Sciatic nerve (tissue), 2 donors: ENCODE measurements around the gene SLC38A9. TPM values are rescaled to one million over a fixed set of nuclear protein-coding genes. Genes with fewer than 3 reads are reported as not detected.
"Not testable (repeated sequence)": the region's sequence is repeated elsewhere in the genome, so short reads cannot be mapped to it uniquely, and the experiment has no call there.

ENCODE experiments used
- ATAC-seq: fragments of 200-7000 bp; cut with Tn5 transposase; one replicate; pipeline ENCODE4 v1.9.1; 2020; ENCODE audit warnings: mild to moderate bottlenecking, moderate library complexity
- DNase-seq: peaks from one replicate; pipeline ENCODE4 v3.0.0-alpha.2; 2020; ENCODE audit warnings: low spot score
- intact Hi-C: fragments of 100-400 bp; cut with DNase I; formaldehyde crosslinking; loops from one replicate; pipeline ENCODE4 v1.14.2; 2022
- total RNA-seq: library from RNA; stranded (reverse); fragmentation: NEBNext Ultra II Directional; extraction: Animal tissue kit (Norgen Biotek cat#: 25700); gene quantifications from one replicate; pipeline ENCODE4 v1.2.1, GENCODE V29; 2021
- donor health status: DM: no; HTN: no; CAD: no.
- donor health status: DM: no; HTN: no; CAD: no.

The SLC38A9 gene, protein sequence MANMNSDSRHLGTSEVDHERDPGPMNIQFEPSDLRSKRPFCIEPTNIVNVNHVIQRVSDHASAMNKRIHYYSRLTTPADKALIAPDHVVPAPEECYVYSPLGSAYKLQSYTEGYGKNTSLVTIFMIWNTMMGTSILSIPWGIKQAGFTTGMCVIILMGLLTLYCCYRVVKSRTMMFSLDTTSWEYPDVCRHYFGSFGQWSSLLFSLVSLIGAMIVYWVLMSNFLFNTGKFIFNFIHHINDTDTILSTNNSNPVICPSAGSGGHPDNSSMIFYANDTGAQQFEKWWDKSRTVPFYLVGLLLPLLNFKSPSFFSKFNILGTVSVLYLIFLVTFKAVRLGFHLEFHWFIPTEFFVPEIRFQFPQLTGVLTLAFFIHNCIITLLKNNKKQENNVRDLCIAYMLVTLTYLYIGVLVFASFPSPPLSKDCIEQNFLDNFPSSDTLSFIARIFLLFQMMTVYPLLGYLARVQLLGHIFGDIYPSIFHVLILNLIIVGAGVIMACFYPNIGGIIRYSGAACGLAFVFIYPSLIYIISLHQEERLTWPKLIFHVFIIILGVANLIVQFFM
- total RNA-seq, result 29.2 TPM

DNA sequence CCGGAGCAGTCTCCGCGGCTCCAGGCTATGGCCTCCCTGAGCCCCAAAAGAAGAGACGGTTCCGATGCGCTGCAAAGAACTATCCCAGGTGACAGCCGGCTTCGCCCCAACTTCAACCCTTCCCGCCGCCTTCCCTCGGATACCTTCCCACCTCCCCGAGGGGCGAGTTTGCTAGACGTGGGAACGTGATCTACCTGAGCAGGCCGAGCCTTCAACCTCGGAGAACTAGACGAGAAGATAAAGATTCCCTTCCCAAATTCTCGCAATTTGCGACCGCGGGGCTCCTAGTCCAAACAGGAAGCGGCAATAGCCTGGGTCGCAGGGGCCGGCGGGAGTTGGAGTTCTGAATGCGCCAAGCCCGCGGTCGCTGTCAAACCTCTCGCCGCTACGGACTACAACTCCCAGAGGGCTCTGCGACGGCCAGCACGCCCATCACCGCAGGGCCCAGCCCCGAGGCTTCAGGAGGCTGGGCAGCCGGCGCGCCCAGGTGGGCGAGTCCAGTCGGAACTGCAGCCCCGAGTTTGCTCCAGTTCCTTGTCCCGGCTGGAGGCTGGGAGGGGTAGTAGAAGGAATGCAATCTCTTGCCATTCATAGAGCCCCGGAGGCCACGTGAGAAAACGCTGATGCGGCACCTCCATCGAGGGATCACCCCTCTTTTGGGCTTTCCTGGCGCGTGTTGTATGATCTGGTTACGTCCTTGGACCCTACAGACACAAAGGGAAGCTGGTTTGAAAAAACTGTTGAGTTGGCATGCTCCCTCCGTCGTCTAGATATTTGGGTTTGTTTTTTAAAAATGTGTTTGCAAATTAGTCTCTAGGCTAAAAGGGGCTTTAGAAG lies at the start of gene SLC38A9:
Gene SLC38A9 (minus strand): TSS at position 302 of the 837 bp plus-strand sequence. CDS start 14,366 bp downstream, outside the sequence.
- peak; percentile 100 for ATAC-seq
- DNase-seq, result peak; percentile 97
- intact Hi-C loops, result no loop called here

DNA sequence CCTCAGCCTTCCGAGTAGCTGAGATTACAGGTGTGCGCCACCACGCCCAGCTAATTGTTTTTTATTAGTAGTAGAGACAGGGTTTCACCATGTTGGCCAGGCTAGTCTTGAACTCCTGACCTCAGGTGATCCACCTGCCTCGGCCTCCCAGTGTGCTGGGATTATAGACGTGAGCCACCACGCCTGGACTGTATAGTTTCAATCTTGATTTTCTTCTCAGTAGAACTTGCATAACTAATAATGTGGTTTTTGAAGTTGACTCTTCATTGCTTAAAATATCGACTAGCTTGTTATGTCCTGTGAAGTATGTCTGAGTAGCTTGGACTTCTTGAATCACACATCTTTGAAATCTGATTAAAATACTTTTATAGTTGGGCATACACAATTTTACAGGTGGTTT lies 49.6 kb upstream of the SLC38A9 start:
- intact Hi-C loops, DNase-seq, ATAC-seq: not testable (repeated sequence)

DNA sequence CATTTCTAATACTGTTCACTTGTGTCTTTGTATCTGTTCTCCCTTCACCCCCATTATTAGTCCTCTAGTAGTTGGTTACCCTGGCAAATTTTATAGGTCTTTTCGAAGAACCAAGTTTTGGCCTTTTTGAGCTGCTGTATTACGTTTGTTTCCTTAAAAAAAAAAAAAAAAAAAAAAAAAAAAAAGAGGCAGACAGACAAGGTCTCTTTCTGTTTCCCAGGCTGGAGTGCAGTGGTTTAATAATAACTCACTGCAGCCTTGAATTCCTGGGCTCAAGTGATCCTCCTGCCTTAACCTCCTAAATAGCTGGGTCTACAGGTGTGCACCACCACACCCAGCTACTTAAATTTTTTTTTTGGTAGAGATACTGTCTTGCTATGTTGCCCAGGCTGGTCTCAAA lies 46.6 kb upstream of the SLC38A9 start:
- intact Hi-C loops, result no loop called here
- no peak for DNase-seq
- no peak for ATAC-seq

DNA sequence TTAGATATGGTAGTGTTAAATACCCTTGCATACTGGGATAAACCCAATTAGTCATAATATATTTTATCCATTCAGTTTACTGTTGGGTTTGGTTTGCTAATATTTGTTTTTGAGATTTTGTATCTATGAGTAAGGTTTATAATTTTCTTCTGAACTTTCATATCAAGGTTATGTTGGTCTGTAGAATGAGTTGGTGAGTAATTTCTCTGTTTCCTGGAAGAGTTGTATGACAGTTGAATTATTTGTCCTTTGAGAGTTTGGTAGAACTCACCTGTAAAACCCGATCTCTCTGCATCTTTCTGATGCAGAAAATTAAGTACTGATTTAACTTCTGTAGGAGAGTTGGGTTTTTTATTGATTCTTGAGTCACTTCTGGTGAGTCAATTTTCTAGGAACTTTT lies 46.1 kb upstream of the SLC38A9 start:
- DNase-seq (no peak), ATAC-seq (no peak)
- intact Hi-C loops, result no loop called here

DNA sequence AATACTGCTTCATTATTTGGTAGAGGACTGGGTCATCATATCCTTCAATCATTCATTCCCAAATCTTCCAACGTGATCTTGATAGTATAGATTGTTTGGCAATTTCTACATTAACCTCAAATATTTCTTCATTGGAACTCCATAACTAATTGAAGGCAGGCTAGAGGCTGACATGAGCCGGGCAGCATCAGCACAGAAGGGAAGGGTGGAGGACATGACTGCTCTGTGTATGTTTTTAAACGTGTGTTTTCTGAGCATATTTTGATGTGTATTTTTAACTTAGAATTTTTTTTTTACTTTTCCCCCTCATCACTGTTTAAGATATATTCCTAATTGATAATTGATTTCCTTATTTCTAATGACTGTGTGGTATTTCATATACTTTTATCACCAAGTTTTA lies 38.4 kb upstream of the SLC38A9 start:
- no peak for ATAC-seq
- DNase-seq, result no peak
- intact Hi-C loops, result no loop called here

DNA sequence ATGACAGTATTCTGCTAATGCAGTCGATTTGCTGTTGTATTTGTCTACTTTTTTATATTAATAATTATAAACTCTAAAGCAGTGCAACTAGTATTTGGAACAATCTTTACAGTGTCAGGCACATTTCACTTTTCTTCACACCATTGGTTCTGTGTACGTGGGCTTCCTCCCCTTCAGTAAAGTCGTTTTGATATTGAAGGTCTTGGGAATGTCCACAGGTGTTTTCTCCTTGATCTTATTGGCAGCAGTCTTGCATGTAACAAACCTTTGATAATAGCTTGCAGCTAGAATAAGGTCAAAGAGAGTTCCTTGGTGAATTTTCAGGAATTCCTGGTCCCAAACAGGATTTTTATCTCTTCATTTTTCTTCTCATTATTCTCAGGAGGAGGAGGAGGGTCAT lies 37.9 kb upstream of the SLC38A9 start:
- DNase-seq, result no peak
- ATAC-seq, result no peak
- intact Hi-C loops, result no loop called here

DNA sequence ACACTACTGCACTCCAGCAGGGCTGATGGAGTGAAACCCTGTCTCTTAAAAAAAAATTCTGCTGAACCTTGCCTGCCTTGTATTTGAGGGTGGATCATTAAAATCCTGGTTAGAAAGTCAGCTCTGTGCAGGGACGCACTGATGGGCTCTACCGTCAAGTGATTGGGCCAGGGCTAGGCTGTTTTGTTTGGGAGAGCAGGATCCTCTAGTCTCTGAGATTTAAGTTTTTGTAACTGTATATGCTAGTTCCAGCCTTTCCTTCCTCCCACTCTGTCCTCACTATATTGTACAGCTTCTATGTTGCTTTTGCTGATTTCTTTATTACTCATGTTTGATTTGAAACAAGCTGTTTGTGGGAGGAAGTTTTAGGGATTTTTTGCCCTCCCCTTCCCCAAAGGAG lies 37.3 kb upstream of the SLC38A9 start:
- ATAC-seq (no peak), DNase-seq (no peak)
- intact Hi-C loops, result no loop called here

DNA sequence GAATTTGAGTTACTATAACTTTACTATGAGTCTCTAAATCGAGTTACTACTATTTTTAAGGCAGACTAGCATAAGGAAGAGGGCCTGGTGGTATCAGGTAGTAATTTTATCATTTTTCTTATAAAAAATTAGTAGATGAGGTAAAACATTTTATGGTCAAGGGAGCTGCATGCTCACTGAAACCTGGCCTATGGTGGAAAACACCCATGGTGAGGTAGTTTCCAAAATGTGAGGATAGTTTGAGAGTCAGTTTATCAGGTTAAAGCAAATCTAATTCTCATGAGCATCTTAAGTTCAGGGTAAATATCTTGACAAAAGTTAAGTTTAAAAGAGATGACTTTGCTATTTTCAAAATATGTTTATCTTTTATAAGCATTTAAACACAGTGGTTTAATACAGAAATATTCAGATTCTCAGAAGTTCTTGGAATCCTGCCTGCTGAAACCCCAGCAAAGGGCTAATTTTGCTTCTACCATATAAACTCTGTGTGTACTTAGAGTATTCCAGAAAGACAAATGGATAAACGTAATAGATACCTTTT lies 35.7 kb upstream of the SLC38A9 start:
- no peak for ATAC-seq
- DNase-seq, result no peak
- intact Hi-C loops, result no loop called here

DNA sequence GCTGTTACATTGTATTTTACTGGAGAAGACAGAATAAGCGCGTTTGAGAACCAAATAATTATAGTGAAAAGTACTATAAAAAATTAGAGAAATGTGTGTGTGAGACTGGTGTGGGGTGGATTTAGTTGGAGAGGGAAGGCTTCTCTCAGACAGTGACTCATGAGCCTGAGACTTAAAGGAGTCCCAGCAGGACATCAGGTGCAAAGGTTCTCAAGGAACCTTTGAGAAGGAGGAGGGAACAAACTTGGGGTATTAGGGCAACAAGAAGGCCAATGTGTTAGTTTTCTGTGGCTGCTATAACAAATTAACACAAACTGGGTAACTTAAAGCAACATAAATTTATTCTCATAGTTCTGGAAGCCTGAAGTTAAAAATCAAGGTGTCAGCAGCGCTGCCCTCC lies 30.7 kb upstream of the SLC38A9 start:
- intact Hi-C loops, result no loop called here
- no peak for DNase-seq
- ATAC-seq, result no peak

DNA sequence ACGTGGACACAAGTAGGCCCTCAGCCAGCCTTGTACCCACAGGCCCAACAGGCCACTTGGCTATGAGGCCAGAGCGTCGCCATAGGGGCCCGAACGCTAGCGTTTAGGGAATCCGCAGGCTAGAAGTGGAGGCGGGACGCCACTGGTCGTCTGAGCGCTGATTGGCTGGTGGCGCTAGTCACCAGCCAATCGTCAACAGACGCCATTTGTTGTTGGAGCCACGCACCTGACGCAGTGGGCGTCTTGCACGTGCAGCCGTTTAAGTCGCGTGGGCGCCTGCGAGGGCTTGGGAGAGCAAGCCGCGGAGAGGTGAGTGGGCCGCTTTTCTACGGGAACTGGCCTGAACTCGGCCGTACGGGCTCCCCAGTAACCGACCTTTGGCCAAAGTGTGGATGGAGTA lies 25.7 kb upstream of the SLC38A9 start, which contains the start of gene DDX4:
Gene DDX4 (plus strand): TSS at position 269 of the 400 bp plus-strand sequence. CDS start 903 bp downstream, outside the sequence.
- DNase-seq (no peak), ATAC-seq (no peak)
- intact Hi-C loops, result no loop called here

DNA sequence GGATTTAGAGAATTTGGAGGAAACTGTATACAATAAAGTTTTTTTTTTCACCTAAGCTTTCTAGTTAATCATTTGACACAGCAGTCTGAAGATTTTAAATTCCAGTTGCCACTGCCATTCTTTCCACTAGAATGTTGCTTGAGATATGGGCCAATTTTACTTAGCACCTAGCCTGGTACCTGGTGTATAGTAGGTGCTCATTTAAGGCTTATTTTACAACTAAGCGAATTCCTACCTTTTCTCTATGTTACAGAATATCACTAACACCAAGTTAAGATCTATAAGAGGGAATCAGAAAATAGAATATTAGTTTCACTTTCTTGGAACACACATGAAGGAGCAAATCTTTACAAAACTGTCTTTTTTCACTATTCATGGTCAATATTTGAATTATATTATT lies 22.5 kb upstream of the SLC38A9 start:
- no peak for ATAC-seq
- intact Hi-C loops, result no loop called here
- no peak for DNase-seq

DNA sequence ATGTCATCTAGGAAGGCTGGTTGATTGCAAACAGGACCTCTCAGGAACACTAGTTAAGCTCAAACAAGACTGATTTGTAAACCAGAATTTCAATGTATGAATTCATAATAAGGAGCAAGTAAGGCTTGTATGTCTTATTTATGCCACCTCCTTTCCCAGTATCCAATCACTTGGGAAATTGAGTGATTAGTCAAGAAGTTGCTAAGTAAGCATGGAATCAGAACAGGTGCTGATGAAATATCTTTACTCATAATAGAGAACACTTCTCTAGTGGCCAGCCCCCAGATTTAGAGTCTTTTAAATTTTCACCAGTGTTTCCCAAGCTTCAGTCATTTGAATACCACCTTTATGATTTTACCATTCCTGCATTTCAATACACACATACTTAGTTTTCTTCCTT lies 20.5 kb upstream of the SLC38A9 start:
- DNase-seq (no peak), ATAC-seq (no peak)
- intact Hi-C loops, result no loop called here

DNA sequence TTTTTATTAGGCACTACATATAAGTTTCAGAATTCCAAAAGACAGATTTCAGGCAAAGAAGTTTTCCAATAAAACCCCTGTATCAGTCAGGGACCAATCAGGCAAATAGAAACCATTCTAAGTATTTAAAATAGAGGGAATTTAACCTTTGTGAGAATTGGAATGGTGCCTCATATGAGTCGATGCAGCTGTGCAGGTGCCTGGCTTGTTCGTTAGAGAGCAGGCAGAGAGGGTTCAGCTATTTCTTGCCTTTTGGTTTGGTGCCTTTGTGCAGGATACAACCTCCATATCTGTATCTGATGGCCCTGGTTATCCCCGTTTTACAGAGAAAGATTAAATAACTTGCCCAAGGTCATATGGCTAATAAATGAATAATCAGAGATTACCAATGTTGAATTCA lies 19.7 kb upstream of the SLC38A9 start:
- ATAC-seq (no peak), DNase-seq (no peak)
- intact Hi-C loops, result no loop called here

DNA sequence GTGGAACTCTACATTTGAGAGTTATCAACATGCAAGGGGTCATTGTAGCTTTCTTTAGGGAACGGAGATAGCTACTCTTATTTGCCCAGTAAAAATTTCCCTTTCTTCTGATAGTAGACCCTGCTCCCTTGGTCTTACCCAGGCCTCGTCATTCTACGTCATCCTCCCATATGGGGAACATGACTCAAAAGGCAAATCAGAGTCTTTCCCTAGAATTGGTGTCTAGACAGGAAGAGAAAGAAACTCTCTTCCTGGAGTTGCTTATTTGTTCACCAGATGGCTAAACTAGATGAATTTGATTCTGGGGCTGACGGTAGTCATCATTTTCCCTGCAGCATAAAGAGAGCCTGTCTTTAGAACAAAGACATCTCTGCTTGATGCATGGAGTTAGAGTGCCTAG lies 12.2 kb upstream of the SLC38A9 start:
- ATAC-seq (no peak), DNase-seq (no peak)
- intact Hi-C loops, result no loop called here

DNA sequence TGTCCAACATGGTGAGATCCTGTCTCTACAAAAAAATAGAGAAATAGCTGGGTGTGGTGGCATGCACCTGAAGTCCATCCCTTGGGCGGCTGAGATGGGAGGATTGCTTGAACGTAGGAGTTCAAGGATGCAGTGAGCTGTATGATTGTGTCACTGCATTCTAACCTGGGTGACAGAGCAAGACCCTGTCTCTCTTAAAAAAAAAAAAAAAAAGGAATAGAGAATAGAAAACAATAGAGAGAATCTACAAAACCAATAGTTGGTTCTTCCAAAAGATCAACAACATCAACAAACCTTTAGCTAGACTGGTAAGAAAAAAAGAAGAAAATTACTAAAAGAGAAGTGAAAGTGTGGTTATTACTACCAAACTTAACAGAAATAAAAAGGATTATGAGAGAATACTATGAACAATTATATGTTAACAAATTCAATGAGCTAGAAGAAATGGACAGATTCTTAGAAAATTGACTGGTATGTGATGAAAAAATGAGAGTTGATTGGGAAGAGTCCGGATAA lies 8.1 kb upstream of the SLC38A9 start:
- intact Hi-C loops, result no loop called here
- ATAC-seq, result no peak

DNA sequence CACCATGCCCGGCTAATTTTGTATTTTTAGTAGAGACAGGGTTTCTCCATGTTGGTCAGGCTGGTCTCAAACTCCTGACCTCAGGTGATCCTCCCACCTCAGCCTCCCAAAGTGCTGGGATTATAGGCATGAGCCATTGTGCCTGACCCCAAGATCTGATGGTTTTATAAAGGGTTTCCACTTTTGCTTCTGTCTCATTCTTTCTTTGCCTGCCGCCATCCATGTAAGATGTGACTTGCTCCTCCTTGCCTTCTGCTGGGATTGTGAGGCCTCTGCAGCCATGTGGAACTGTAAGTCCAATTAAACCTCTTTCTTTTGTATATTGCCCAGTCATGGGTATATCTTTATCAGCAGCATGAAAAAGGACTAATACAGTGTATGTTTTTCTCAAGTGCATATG lies 6.9 kb upstream of the SLC38A9 start:
- intact Hi-C loops, ATAC-seq, DNase-seq: not testable (repeated sequence)

More for the DNA sequence above, 8.1 kb upstream of the SLC38A9 start:
- DNase-seq, result no peak

DNA sequence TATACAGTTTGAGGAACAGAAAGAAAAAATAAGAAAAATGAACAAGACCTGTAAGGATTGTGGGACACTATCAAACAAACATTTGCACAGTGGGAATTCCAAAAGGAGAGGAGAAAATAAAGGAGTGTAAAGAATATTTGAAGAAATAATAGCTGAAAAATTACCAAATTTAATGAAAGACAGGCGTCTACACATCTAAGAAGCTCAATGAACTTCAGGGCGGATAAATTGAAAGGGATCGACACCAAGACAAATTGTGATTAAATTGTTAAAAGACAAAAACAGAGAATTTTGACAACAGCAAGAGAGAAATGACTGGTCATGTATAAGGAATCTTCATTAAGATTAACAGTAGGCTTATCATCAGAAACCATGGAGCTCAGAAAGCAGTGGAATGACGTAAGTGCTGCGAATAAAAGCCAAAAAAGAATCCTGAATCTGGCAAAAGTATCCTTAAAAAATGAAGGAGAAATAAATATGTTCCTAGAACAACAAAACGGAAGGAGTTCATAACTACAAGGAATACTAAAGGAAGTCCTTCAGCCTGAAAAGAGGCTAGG lies 3.5 kb upstream of the SLC38A9 start:
- ATAC-seq, result no peak
- intact Hi-C loops, result no loop called here
- DNase-seq, result no peak

DNA sequence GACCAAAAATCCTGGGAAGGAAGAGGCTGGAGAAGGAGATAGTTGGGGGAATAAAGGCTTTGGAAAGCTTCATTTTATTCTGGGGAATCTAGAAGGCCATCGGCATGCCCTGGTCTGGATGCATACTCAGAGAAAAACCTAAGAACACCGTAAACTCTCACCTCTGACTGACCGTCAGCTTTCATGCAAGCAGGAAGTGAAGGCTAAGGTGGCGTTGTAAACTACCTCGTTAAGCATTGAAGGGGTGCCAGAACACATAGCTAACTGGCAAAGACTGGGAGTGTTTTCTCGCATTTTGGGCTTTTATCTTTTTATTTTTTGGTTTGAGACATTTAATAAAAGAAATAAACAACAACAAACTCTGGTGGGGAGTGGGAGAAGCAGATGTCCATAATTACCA lies 2.6 kb upstream of the SLC38A9 start:
- intact Hi-C loops, result no loop called here
- DNase-seq (no peak), ATAC-seq (no peak)

DNA sequence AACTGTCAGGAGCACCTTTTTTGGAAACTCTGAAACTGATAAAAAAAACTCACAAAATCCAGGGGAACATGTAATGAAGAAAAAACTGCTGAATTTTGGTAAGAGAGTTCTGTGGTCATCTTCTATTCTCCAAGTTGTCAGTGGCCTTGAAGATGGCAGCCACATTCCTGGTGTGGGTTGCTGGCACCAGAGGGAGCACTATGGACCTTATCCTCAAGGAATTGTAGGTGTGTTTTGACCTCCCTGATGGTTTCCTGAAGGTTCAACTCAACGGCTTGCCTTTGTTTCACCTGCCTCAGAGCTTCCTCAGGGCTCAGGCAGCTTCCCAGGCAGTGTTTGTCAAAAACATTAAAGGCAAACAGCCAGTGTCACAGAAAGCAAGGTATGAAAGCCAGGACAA lies 2.2 kb upstream of the SLC38A9 start:
- intact Hi-C loops, result no loop called here
- ATAC-seq, result no peak
- no peak for DNase-seq
